GM21723 (cell line): Measurements from ENCODE around the gene CORIN.
"Not testable (repeated sequence)": the region's sequence is repeated elsewhere in the genome, so short reads cannot be mapped to it uniquely, and the experiment has no call there.

Experiments
- ATAC-seq: cut with Tn5 transposase; IDR thresholded peaks from one replicate; pipeline ENCODE4 v1.9.1; 2021; ENCODE audit warnings: mild to moderate bottlenecking, moderate library complexity; ENCODE audit not compliant: unreplicated experiment

Gene CORIN

GRCh38 chr4:47572981-47573380 lies 264.9 kb downstream of the CORIN start:
- no peak for ATAC-seq

GRCh38 chr4:47570816-47571215 lies 267.1 kb downstream of the CORIN start:
- no peak for ATAC-seq

DNA sequence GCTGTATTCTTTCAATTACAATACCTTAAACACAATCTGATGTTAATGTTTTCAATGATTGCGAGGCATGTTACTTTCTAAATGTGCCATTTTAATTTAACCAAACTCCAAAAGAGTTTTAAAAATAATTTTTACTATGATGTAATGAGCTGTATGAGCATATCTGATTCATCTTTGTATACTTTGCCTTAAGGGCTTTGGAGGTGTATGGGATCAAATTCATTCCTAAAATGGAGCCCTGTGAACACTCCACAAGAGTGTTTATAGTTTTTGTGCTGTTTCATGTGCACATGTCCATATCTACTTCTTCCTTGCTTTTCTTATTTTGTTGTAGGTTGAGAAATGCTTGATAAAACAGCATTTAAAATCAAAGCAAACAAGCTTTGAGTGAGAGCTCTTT lies 270.4 kb downstream of the CORIN start:
- no peak for ATAC-seq

DNA sequence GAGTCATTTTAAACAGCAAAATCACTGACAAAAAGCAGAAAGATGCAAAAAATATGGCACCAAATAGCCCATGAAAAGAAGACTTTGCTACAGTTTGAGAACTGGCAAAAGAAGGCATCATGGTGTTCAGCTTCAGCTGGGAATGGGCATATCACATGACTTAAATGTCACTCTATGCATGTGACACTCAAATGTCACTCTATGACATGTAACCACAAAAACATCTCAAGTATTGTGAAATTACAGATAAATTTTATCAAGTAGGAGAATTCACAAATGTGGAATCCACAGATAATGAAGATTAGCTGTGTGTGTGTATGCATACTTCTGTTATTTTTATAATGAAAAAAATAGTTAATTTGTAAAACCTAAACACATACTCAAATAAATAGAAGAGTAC lies 270.9 kb downstream of the CORIN start:
- ATAC-seq, result no peak

GRCh38 chr4:47566566-47566965 lies 271.3 kb downstream of the CORIN start:
- no peak for ATAC-seq

DNA sequence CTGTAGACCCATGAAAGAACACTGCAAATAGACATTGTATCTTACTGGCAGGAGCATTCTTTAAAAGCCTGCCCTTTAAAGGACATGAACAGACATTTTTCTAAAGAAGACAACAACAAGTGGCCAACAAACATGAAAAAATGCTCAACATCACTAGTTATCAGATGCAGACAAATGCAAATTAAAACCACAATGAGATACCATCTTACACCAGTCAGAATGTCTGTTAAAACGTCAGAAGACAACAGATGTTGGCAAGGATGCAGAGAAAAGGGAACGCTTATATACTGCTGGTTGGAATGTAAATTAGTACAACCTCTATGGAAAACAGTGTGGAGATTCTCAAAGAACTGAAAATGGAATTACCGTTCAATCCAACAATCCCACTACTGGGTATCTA lies 275.6 kb downstream of the CORIN start:
- ATAC-seq, result no peak

DNA sequence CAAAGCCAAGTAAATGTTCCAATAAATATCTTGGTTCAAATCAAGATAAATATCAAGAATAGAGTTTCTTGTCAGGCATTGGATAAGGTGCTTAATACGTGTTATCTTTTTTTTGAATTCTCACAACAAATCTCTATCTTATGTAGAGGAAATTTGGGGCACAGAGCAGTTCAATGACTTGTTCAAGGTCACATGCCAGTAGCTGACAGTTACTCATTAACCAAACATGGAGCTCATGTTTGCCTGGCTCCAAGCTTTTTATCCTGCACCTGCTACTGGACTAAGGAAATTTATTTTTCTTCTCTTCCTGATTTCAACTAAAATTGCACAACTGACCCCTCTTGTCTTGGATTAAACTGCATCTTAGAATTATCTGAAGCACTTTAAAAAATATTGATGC lies 276.5 kb downstream of the CORIN start:
- no peak for ATAC-seq

GRCh38 chr4:47560682-47561081 lies 277.2 kb downstream of the CORIN start:
- ATAC-seq, result no peak

DNA sequence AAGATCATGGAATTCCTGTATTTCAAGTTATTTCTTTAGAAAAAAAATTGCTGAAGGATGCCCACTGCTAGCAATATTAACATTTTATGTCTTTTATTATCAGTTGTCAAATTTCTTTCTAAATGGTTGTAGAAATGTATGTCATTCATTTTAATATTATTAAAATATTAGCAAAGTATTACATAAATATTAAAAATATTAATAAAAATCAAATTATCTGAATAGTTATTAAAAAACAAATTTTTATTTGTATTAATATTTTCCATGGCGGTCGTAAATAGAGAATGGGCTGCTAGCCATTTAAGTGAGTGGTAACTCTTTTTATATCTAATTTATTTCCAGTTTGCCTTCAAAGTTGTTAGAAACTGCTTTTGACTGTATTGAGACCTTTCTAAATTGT lies 280.6 kb downstream of the CORIN start:
- ATAC-seq, result no peak

DNA sequence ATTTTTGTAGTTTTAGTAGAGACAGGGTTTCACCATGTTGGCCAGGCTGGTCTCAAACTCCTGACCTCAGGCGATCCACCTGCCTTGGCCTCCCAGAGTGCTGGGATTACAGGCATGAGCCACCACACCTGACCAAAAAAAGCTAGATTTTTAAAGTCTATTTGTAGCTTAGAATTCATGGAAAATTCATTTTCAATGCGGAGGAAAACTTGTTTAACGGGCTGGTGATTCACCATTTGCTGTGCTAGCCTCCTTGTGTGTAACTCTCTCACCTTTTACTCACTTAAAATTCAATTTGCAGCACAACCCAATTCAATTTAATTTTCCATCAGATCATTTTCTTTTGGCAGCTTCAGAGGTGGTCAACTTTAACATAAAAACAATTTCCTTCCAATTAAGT lies 281.9 kb downstream of the CORIN start:
- ATAC-seq, result not testable (repeated sequence)

GRCh38 chr4:47553329-47554125 lies 284.3 kb downstream of the CORIN start:
- ATAC-seq, result no peak

GRCh38 chr4:47551682-47552081 lies 286.2 kb downstream of the CORIN start:
- ATAC-seq, result no peak

DNA sequence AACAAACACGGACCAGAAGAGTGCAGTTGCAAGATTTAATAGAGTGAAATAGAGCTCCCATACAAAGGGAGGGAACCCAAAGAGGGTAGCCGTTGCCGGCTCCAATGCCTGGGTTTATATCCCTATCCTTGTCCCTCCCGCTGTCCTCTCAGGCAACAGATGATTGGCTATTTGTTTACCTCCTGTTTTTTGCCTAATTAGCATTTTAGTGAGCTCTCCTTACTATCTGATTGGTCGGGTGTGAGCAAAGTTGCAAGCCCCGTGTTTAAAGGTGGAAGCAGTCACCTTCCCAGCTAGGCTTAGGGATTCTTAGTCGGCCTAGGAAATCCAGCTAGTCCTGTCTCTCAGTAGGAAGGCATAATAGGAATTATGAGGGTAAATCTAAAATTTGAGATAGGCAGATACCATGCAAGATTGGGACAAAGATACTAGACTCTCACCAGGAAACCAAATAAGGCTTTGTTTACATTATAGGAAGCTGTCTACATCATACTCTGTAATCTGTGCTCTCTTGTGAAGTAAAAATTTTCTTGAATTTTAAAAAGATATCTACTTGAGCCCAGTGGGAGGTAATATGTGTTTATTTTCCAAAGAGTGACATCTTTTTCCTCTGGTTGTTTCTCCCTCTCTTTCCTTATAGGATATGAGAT lies 286.8 kb downstream of the CORIN start:
- ATAC-seq, result no peak

DNA sequence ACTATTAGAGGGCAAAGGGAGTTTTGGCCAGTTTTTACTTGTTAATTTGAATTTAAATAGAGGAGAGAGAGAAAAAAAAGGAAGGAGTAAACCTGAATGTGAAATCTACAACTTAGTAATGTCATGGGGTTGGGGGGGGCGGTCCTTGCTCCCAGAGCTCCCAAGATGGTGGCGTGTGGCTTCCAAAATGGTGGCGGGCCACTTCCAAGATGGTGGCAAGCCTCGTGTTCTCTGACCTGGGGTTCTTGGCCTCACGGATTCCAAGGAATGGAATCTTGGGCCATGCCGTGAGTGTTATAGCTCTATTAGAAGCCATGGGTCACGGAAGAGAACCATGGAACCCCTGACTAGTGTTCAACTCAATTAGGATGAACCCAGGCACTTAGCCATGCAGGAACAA lies 287.5 kb downstream of the CORIN start:
- ATAC-seq, result not testable (repeated sequence)
